IPS-20b (cell line): ENCODE measurements around the gene THSD7A.

ENCODE experiments used
- H3K27ac ChIP-seq: one replicate; pipeline ENCODE4 v1.5.1; 2013; ENCODE audit warnings: low read length
- H3K27me3 ChIP-seq: 2 replicates; pipeline ENCODE4 v1.6.1; 2013; ENCODE audit warnings: mild to moderate bottlenecking, low read length, inconsistent platforms; ENCODE audit not compliant: insufficient read depth
- H3K36me3 ChIP-seq: 2 replicates; pipeline ENCODE4 v1.6.1; 2013; ENCODE audit warnings: low read depth, mild to moderate bottlenecking, inconsistent platforms, low read length, moderate library complexity; ENCODE audit not compliant: insufficient read depth
- H3K4me1 ChIP-seq: 2 replicates; pipeline ENCODE4 v1.6.1; 2013; ENCODE audit warnings: mild to moderate bottlenecking, control low read depth, inconsistent platforms, low read length, moderate library complexity; ENCODE audit not compliant: insufficient read depth
- H3K4me3 ChIP-seq: 2 replicates; pipeline ENCODE4 v1.5.1; 2013; ENCODE audit warnings: mild to moderate bottlenecking, low read length, inconsistent platforms
- H3K9ac ChIP-seq: 2 replicates; pipeline ENCODE4 v1.6.1; 2013; ENCODE audit warnings: low read depth, mild to moderate bottlenecking, inconsistent platforms, low read length, moderate library complexity
- H3K9me3 ChIP-seq: 2 replicates; pipeline ENCODE4 v1.6.1; 2013; ENCODE audit warnings: mild to moderate bottlenecking, low read depth, low read length, inconsistent platforms; ENCODE audit not compliant: insufficient read depth

THSD7A gene

DNA sequence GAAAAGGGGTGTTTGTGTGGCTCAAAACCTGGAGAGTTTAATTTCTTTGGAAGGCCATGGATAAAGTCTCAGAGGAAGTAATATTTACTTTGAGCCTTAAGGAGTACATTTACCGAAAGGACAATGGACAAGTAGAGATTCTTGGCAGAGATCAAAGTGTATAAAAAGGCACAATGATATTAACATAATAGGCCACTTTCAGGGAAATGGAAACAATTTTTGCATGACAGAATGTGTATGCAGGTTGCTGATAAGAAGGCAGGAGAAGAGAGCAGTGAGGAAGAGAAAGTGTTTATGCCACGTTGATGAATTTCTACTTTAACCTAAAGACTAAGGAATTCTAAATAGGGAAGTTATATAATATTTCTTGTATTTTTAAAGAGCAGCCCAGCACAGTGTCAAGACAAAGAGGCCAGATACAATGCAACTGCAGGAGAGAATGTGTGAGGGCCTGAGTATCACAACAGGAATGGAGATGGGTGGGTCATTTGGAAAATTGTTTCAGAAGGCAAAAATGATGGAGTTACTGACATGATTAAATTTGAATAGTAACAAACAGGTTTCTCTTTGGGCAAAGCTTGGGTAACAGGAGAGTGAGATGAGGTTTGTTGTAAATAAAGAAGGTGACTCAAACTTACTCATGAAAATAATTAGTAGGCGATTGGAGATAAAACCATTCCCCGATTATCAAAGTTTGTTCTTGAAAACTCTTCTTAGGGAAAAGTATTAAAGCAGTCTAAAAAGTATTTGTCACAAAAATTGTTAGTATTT lies 84.1 kb downstream of the THSD7A start:
- Histone ChIP-seq H3K27ac (no peak overlapping the region), H3K27me3 (no peaks in the 10 kb centered on the region), H3K9me3 (no peaks in the 10 kb centered on the region), H3K4me1 (peaks cover 5% of the 10 kb centered on the region; the same call in 1 of the 2 replicates), H3K9ac (no peak overlapping the region), H3K4me3 (no peak overlapping the region), H3K36me3 (no peaks in the 10 kb centered on the region)

DNA sequence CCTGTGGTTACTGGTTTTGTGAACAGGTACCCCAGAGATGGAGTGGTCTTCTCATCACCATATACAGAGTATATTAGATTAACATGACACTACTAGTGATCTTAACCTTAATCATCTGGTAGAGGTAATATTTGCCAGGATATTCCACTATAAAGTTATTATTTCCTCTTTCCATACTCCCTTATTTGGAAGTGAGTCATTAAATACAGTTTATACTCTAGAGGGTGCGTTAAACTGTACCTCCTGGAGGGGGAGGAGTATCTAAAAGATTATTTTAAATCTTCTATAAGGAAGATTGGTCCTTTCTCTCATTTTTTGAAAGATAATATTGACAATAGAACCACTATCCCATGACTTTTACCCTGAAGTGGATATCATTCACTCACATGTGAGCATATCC lies 85.4 kb downstream of the THSD7A start:
- Histone ChIP-seq H3K4me1 (peaks cover 5% of the 10 kb centered on the region; the same call in 1 of the 2 replicates), H3K9ac (no peak overlapping the region), H3K27ac (no peak overlapping the region), H3K36me3 (no peaks in the 10 kb centered on the region), H3K4me3 (no peak overlapping the region), H3K9me3 (no peaks in the 10 kb centered on the region), H3K27me3 (no peaks in the 10 kb centered on the region)

DNA sequence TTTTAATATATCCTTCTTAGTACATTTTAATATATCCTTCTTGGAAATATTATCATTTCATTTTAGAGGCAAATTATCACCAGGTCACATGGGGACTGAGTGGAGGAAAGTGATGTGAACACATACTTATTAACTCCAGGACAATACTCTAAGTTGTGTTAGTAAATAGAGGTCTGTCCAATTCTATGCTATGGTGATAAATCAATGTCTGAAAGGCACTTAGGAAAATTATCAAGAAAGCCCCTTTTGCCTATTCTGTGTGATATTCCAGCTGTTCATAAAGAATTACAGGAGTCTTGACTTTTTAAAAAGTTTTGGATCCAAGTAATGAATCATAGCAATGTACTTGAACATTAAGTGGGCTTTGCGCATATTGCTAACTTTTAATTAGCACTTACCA lies 88.5 kb downstream of the THSD7A start:
- H3K4me1 ChIP-seq, result peaks cover 5% of the 10 kb centered on the region; the same call in 1 of the 2 replicates
- H3K9ac ChIP-seq, result no peak overlapping the region
- no peaks in the 10 kb centered on the region for H3K36me3 ChIP-seq
- no peak overlapping the region for H3K27ac ChIP-seq
- no peak overlapping the region for H3K4me3 ChIP-seq
- no peaks in the 10 kb centered on the region for H3K27me3 ChIP-seq
- H3K9me3 ChIP-seq, result no peaks in the 10 kb centered on the region

DNA sequence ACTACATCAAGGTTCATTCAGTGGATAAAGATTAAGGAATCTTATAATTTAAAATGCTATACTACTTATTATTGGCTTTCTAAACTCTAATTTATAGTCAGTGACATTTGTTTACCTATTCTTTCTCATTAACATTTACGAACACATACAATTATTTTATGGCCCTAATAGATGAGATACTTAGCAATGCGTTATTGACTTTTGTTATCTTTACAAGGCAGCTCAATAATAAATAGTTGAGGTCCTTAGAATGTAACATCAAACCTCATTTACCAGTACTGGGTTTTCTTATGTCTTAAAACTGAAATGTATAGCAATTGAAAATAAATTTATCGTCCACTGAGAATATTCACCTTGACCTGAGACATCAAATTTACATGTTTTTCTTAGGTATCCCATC lies 89.0 kb downstream of the THSD7A start:
- Histone ChIP-seq H3K4me3 (no peak overlapping the region), H3K27ac (no peak overlapping the region), H3K27me3 (no peaks in the 10 kb centered on the region), H3K9ac (no peak overlapping the region), H3K9me3 (no peaks in the 10 kb centered on the region), H3K36me3 (no peaks in the 10 kb centered on the region), H3K4me1 (peaks cover 4% of the 10 kb centered on the region; the same call in 1 of the 2 replicates)

DNA sequence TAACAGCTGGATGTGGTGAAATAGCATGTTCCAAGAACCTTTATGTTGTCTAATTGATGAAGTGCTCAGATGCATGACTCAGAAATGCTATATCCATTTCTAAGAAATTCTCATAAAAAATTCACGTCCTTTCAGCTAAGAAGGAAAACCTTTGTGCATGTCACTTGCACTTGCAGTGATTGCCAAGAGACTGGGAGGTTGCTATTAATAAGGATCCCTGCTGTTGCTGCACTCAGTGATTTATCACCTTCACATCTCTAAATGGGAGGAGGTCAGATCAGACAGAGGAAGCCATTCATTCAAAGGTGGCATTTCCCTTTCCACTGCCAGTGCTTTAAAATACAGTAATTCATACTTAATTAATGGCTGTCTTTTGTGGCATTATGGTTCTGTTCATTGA lies 89.5 kb downstream of the THSD7A start:
- Histone ChIP-seq H3K9ac (no peak overlapping the region), H3K4me1 (no peaks in the 10 kb centered on the region; the same call in 1 of the 2 replicates), H3K27me3 (no peaks in the 10 kb centered on the region), H3K27ac (no peak overlapping the region), H3K4me3 (no peak overlapping the region), H3K36me3 (no peaks in the 10 kb centered on the region), H3K9me3 (no peaks in the 10 kb centered on the region)

DNA sequence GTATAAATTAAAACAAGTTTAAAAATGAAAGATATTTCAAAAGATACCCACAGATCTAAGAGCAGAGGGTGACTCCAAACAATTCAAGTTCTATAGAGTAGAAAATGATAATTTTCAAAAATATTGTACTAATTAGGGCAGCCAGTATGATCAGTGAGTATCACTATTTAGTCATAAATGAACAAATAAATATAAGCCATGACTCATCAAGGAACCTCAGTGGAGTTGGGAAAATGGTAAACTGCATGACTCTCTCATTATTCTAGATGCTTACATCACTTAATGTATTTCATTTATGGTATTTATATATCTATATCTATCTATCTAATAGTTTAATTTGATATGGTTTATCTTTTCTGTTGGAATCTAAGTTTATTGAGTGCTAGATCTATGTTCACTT lies 94.3 kb downstream of the THSD7A start:
- Histone ChIP-seq H3K27ac (no peak overlapping the region), H3K9ac (no peak overlapping the region), H3K36me3 (no peaks in the 10 kb centered on the region), H3K27me3 (no peaks in the 10 kb centered on the region), H3K9me3 (no peaks in the 10 kb centered on the region), H3K4me3 (no peak overlapping the region), H3K4me1 (no peaks in the 10 kb centered on the region)

DNA sequence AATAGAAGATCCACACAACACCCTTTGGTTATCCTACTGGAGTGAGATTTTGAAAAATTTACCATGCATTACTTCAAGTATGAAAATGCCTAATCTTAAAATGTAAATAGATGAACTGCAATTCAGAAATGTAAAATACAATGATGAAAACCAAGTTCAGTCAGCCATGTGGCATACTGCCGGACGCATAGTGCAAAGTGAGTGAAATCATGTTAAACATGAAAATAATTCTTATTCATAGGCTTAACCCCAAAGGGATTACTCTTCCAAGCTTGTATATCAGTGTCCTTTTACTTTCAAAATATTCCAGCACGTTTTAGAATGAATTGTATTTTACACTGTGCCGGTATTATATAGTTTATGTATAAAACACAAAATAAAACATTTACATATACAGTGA lies 99.8 kb downstream of the THSD7A start:
- no peak overlapping the region for H3K9ac ChIP-seq
- no peak overlapping the region for H3K27ac ChIP-seq
- H3K9me3 ChIP-seq, result no peaks in the 10 kb centered on the region
- no peak overlapping the region for H3K4me3 ChIP-seq
- H3K27me3 ChIP-seq, result no peaks in the 10 kb centered on the region
- no peaks in the 10 kb centered on the region for H3K4me1 ChIP-seq
- no peaks in the 10 kb centered on the region for H3K36me3 ChIP-seq

DNA sequence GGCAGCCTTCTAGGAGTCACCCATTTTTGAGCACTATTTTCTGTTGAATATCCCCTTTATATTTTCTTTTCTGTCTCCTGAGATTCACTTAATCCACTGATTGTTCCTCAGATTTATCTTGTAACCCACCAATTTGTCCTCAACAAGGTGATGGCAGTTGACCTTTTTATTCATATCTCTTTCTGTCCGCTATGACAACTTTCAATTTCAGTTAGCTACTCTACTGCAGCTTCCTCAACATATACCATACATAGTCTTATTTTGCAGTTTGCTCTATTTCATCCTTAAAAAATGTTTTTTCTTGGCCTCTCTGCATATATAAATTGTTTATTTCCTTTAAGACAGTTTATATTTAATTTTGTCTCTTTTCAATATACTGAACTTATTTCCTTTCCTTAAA lies 101.3 kb downstream of the THSD7A start:
- no peak overlapping the region for H3K27ac ChIP-seq
- H3K4me1 ChIP-seq, result no peaks in the 10 kb centered on the region
- no peak overlapping the region for H3K4me3 ChIP-seq
- no peaks in the 10 kb centered on the region for H3K27me3 ChIP-seq
- H3K9me3 ChIP-seq, result no peaks in the 10 kb centered on the region
- H3K36me3 ChIP-seq, result no peaks in the 10 kb centered on the region
- no peak overlapping the region for H3K9ac ChIP-seq

DNA sequence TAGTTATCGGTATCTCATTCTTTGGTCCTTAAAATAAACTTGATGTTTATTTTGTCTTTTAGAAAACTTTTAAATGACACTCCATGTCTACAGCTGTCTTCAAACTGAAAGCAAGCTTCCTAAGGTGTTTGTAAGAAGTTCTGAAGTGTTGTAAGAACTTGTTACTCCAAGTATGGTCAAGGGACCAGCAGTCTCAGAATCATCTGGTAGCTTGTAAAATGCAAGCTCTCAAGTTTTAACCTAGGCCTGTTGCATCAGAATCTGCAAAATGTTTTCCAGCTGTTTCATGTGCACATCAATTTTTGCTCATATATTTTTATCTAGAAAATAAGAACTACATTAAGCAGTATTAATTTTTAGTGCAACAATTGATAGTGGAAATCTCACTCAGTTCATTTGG lies 104.1 kb downstream of the THSD7A start:
- Histone ChIP-seq H3K9me3 (no peaks in the 10 kb centered on the region), H3K36me3 (no peaks in the 10 kb centered on the region), H3K9ac (no peak overlapping the region), H3K27me3 (no peaks in the 10 kb centered on the region), H3K4me3 (no peak overlapping the region), H3K27ac (no peak overlapping the region), H3K4me1 (no peaks in the 10 kb centered on the region)

DNA sequence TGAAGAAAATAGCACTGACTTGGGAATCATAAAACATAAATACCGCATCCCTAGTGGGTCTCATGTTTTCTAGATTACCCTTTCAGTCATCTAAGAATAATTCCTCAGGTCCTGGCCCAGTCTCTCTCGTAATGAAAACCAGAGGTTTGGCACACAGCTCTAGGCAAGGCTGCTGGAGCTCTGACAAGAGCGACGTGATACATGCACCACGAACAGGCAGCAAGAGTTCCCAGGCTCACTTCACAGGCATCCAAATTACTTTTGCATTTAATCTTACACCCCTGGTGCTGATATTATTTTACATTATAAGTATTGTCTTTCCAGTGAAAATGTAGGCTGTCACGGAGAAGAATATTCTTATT lies 105.2 kb downstream of the THSD7A start:
- Histone ChIP-seq H3K9me3 (no peaks in the 10 kb centered on the region), H3K9ac (no peak overlapping the region), H3K4me3 (no peak overlapping the region), H3K27me3 (no peaks in the 10 kb centered on the region), H3K27ac (no peak overlapping the region), H3K4me1 (no peaks in the 10 kb centered on the region), H3K36me3 (no peaks in the 10 kb centered on the region)

DNA sequence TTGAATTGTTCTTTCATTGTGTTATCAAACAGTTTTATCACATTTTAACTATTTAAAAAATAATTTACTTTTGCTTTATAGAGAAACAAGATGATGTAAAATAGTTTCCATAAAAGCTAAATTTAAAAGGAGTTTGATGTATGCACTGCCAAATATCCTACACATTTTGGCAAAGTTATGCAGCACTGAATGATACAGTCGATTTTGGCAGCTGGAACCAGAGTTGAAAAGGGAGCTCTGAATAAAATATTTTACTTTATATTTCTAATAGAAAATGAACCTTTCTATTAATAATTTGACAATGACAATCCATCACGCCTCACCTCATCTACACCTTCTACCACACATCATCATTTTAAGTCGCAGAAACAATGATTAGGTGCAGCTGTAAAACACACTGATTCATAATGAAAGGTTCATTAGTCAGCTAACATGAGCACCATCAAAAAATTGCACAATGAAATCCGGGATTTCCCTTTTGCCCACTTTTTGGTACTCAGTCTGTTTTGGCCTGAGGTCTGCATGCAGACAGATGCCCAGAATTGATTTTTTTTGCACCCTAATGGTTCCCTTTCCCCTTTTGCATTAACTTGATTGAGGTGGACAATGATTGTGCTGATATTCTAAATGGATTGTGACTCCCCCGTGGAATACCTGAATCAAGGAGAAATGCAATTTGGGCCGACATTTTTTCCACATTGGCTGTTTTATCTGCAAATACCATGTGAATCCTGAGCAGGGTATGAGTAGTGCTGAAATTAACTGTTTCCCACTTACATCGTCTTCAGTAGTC lies 105.8 kb downstream of the THSD7A start:
- no peaks in the 10 kb centered on the region for H3K4me1 ChIP-seq
- H3K9ac ChIP-seq, result no peak overlapping the region
- no peaks in the 10 kb centered on the region for H3K27me3 ChIP-seq
- H3K36me3 ChIP-seq, result no peaks in the 10 kb centered on the region
- H3K27ac ChIP-seq, result no peak overlapping the region
- no peaks in the 10 kb centered on the region for H3K9me3 ChIP-seq
- no peak overlapping the region for H3K4me3 ChIP-seq

DNA sequence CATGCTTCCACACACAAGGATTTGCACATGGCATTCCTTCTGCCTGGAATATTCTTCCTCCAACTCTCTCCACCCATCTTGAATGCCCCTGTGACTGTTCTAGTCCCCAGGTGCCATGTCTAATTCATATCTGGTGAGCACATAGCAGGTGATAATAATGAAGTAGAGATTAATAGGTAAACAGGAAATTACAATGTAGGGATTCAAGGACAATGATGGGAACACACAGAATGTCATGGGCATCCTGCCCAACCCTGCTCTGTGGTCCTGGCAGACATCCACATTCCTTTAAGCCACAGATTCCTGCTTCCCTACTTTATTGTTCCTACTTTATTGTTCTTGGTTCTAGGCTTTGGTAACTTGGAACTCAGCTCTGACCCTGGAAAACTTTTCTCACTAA lies 115.8 kb downstream of the THSD7A start:
- no peak overlapping the region for H3K27ac ChIP-seq
- no peaks in the 10 kb centered on the region for H3K36me3 ChIP-seq
- H3K9ac ChIP-seq, result no peak overlapping the region

More for the DNA sequence above, 115.8 kb downstream of the THSD7A start:
- Histone ChIP-seq H3K9me3 (no peaks in the 10 kb centered on the region), H3K4me3 (no peak overlapping the region), H3K27me3 (no peaks in the 10 kb centered on the region), H3K4me1 (peaks cover 10% of the 10 kb centered on the region; the same call in 1 of the 2 replicates)
